SH-SY5Y (cell line): ENCODE data around the gene ACTR5.

Source experiments
- GATA2 ChIP-seq: IDR thresholded peaks from 2 replicates; pipeline ENCODE4 v1.6.1; 2011; ENCODE audit warnings: mild to moderate bottlenecking, low read depth, low read length
- GATA3 ChIP-seq: IDR thresholded peaks from 2 replicates; pipeline ENCODE4 v1.6.1; 2011; ENCODE audit warnings: low read depth, mild to moderate bottlenecking, low read length, moderate library complexity

DNA sequence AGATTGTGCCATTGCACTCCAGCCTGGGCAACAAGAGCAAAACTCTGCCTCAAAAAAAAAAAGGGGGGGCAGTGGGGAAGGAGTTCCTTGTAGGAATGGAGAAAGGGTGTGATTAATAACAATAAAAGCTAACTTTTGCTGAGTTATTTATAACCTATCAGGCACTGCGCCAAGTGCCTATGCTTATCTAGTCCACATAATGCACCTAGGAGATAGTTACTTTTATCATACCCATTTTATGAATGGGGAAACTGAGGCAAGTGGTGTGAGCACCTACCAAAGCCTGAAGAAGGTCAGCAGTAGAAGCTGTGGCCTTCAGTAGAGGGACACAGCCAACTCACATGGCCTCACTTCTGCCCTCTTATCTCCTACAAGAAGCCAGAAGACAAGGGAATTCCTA is 43.7 kb downstream of the ACTR5 start:
- TF ChIP-seq GATA2 (no peak), GATA3 (no peak)
